ENCODE data around the gene FFAR4. TPM values are rescaled to one million over a fixed set of nuclear protein-coding genes. Genes with fewer than 3 reads are reported as not detected.

FFAR4 gene
- total and polyA plus RNA-seq, 2 of the 8 experiments (the other 6 are each of a cell fraction or from before 2014, with no cell fraction given), result not detected

DNA sequence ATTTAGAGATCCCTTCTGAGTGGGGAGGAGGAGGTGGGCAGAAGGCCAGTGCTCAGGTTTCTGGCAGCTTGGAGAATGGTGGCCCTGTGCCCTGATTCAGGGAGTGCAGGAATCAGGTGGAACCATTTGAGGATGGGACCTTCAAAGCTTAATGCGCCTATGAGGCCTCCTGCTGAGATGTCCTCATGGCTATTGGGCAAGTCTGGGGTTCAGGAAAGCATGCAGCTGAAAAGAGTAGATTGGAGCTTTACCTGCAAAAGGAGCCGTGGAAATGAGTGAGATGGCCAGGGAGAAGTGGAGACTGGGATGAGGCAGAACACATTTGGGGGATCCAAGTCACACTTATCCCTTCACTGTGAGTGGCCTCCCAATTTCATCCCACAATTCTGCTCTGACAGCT lies 6.1 kb downstream of the FFAR4 start:
- WGBS, 2 experiments (ENCODE audit: extremely low coverage in 1 of 2, insufficient coverage in 1 of 2, insufficient read length in 1 of 2, insufficient replicate concordance in 2 of 2, low coverage in 1 of 2, low lambda C conversion rate in 2 of 2, missing lambda C conversion rate in 1 of 2), result 78% methylated on average over 2 of the region's 2 CpGs; no CpG with 5 or more reads in 1 of the 2 experiments
- H3K4me3 ChIP-seq (ENCODE audit: extremely low read depth in 1 of 4, insufficient read depth in 2 of 4, low read depth in 3 of 4, low read length in 4 of 4), result no peak overlapping the region
- FAIRE-seq (no peak), DNase-seq (ENCODE audit: low read depth in 1 of 2, low spot score in 2 of 2) (no peak)
- no peak overlapping the region for H3K23ac ChIP-seq (ENCODE audit: insufficient read length)
- no peak overlapping the region for H4K5ac ChIP-seq (ENCODE audit: insufficient read length, low read depth, low read length)
- no peak overlapping the region for H3K14ac ChIP-seq (ENCODE audit: insufficient read length)
- no peak overlapping the region for H2BK15ac ChIP-seq (ENCODE audit: low read length)
- H3K27ac ChIP-seq (ENCODE audit: low read depth, low read length), result no peak overlapping the region
- H3K4me1 ChIP-seq (replicated peaks in 1 of 4; ENCODE audit: control insufficient read depth in 3 of 4, insufficient read depth in 4 of 4, low read length in 3 of 4), result peaks cover 0 to 5% (median under 1%) of the 10 kb centered on the region in 4 experiments; a peak in 4 of 7 replicates
- H2AK5ac ChIP-seq (ENCODE audit: low read depth, low read length), result no peak overlapping the region
- no peak overlapping the region for H4K91ac ChIP-seq (replicated peaks; ENCODE audit: insufficient read length, low read length)
- H3K9ac ChIP-seq (replicated peaks in 1 of 4; ENCODE audit: extremely low read depth in 1 of 4, low read depth in 3 of 4, low read length in 3 of 4), result no peak overlapping the region
- ChIA-PET CTCF (ENCODE audit: partially characterized antibody) (interaction anchor here (0.6 to 1.3 kb wide), 4 partner anchors 16 to 196 kb away, joined by 3 to 4 read pairs (median 4); no protein-coding TSS in a partner anchor), POLR2A (ENCODE audit: partially characterized antibody) (no interaction called here)
- peaks cover 17 to 44% (median 36%) of the 10 kb centered on the region in 4 experiments for H3K27me3 ChIP-seq (replicated peaks in 1 of 4; ENCODE audit: control insufficient read depth in 3 of 4, extremely low read depth in 1 of 4, insufficient read depth in 3 of 4, low read length in 3 of 4)
- H3K79me1 ChIP-seq (ENCODE audit: low read depth, low read length), result no peaks in the 10 kb centered on the region
- H3K79me2 ChIP-seq (ENCODE audit: control insufficient read depth in 1 of 2, insufficient read depth in 2 of 2, low read length in 2 of 2), result no peaks in the 10 kb centered on the region
- H4K20me1 ChIP-seq (replicated peaks in 1 of 2; ENCODE audit: control insufficient read depth in 1 of 2, insufficient read depth in 2 of 2, low read length in 2 of 2), result no peaks in the 10 kb centered on the region
- no peaks in the 10 kb centered on the region for H3K36me3 ChIP-seq (ENCODE audit: control insufficient read depth in 2 of 4, insufficient read depth in 4 of 4, low read length in 3 of 4)
- no peak overlapping the region for H2BK12ac ChIP-seq (ENCODE audit: low read depth, low read length)
- no peak overlapping the region for H3K18ac ChIP-seq (ENCODE audit: extremely low read depth, low read length)
- no peaks in the 10 kb centered on the region for H3K9me3 ChIP-seq (ENCODE audit: insufficient read depth in 2 of 2, low read depth in 1 of 2, low read length in 1 of 2)
- H2BK5ac ChIP-seq (ENCODE audit: low read depth, low read length), result no peak overlapping the region
- H3K56ac ChIP-seq (replicated peaks; ENCODE audit: insufficient read length, low read depth, low read length), result no peak overlapping the region
- H2BK120ac ChIP-seq (replicated peaks; ENCODE audit: low read depth, low read length), result no peak overlapping the region
- no peak overlapping the region for H3K4ac ChIP-seq (replicated peaks; ENCODE audit: insufficient read length, low read depth, low read length)
- H3K4me2 ChIP-seq (ENCODE audit: insufficient read depth in 1 of 2, low read depth in 2 of 2, low read length in 2 of 2), result no peak overlapping the region
- TF ChIP-seq EP300 (IDR thresholded peaks at IDR 0.05; ENCODE audit: borderline replicate concordance in 1 of 2, low read depth in 2 of 2, low read length in 2 of 2), result no peak
- no peak for TF ChIP-seq SIN3A (conservative IDR thresholded peaks at IDR 0.05 in 1 of 2, IDR thresholded peaks at IDR 0.05 in 1 of 2; ENCODE audit: low read depth in 1 of 2, low read length in 2 of 2)
- no peak for TF ChIP-seq SP4 (IDR thresholded peaks at IDR 0.05; ENCODE audit: low read length)
- TF ChIP-seq BRCA1 (IDR thresholded peaks at IDR 0.05; ENCODE audit: low read depth, low read length), result no peak
- no peak for TF ChIP-seq SIX5 (IDR thresholded peaks at IDR 0.05; ENCODE audit: low read depth, low read length)
- H2BK20ac ChIP-seq (ENCODE audit: low read length), result no peak overlapping the region
- no peak overlapping the region for H4K8ac ChIP-seq (ENCODE audit: extremely low read depth, insufficient read depth, low read length)
- no peaks in the 10 kb centered on the region for H3K23me2 ChIP-seq (ENCODE audit: low read depth, low read length)
- H2AFZ ChIP-seq (ENCODE audit: low read length), result no peak overlapping the region

Measured in H1 (cell line).